WTC11 (cell line): ENCODE measurements around the gene NBEA. TPM values are rescaled to one million over a fixed set of nuclear protein-coding genes. Genes with fewer than 3 reads are reported as not detected.

ENCODE experiments used
- ATAC-seq: fragments of 200-7000 bp; cut with Tn5 transposase; 2 replicates; pipeline ENCODE4 v1.10.0; 2021; ENCODE audit warnings: mild to moderate bottlenecking, moderate library complexity
- CTCF ChIA-PET: fragments of 300-600 bp; sonication (Branson Sonifier 250); formaldehyde crosslinking; loops from one replicate; lab custom pipeline; 2021; ENCODE audit warnings: antibody characterized with exemption; lab: Charles Lee
- POLR2A ChIA-PET: fragments of 350-600 bp; sonication (Branson Sonifier 250); formaldehyde crosslinking; loops from one replicate; lab custom pipeline; 2021; ENCODE audit warnings: antibody characterized with exemption; lab: Charles Lee
- DNase-seq: peaks from one replicate; pipeline ENCODE4 v3.0.0; 2021; ENCODE audit warnings: low spot score
- H3K27ac Mint-ChIP-seq: 2 replicates; pipeline ENCODE4 v1.8.0; 2021; ENCODE audit warnings: mixed read lengths
- H3K27me3 Mint-ChIP-seq: 2 replicates; pipeline ENCODE4 v1.8.0; 2021; ENCODE audit warnings: low read depth, mild to moderate bottlenecking, moderate library complexity, mixed read lengths
- H3K36me3 Mint-ChIP-seq: 2 replicates; pipeline ENCODE4 v1.8.0; 2021; ENCODE audit warnings: mixed read lengths
- H3K4me1 Mint-ChIP-seq: 2 replicates; pipeline ENCODE4 v1.8.0; 2022; ENCODE audit warnings: mixed read lengths
- H3K4me3 Mint-ChIP-seq: 2 replicates; pipeline ENCODE4 v1.8.0; 2021; ENCODE audit warnings: mild to moderate bottlenecking, moderate library complexity, mixed read lengths
- H3K9me3 Mint-ChIP-seq: 2 replicates; pipeline ENCODE4 v1.8.0; 2021; ENCODE audit warnings: mixed read lengths
- ARID4B ChIP-seq: sonication (generic); formaldehyde crosslinking; IDR thresholded peaks from 2 replicates; pipeline ENCODE4 v1.8.0; 2023; ENCODE audit warnings: missing genetic modification reagents, mild to moderate bottlenecking, borderline replicate concordance
- CDX4 ChIP-seq: fragments of 250-450 bp; sonication (Bioruptor Pico); IDR thresholded peaks from 2 replicates; pipeline ENCODE4 v1.9.0; 2021; ENCODE audit warnings: moderate library complexity, mild to moderate bottlenecking, inconsistent platforms, borderline replicate concordance
- E2F4 ChIP-seq: sonication (generic); formaldehyde crosslinking; IDR thresholded peaks from 2 replicates; pipeline ENCODE4 v1.8.1; 2022; ENCODE audit warnings: low read depth, mild to moderate bottlenecking, moderate library complexity, missing genetic modification reagents, borderline replicate concordance
- EMX1 ChIP-seq: fragments of 250-450 bp; sonication (Bioruptor Pico); IDR thresholded peaks from 2 replicates; pipeline ENCODE4 v1.8.0; 2021; ENCODE audit warnings: mild to moderate bottlenecking
- FOXP1 ChIP-seq: sonication (generic); formaldehyde crosslinking; IDR thresholded peaks from 2 replicates; pipeline ENCODE4 v1.8.0; 2022; ENCODE audit warnings: missing genetic modification reagents, mild to moderate bottlenecking, moderate library complexity, borderline replicate concordance
- KAT7 ChIP-seq: sonication (generic); formaldehyde crosslinking; IDR thresholded peaks from 2 replicates; pipeline ENCODE4 v1.8.1; 2023; ENCODE audit warnings: missing genetic modification reagents, mild to moderate bottlenecking, borderline replicate concordance
- MAX ChIP-seq: sonication (generic); formaldehyde crosslinking; IDR thresholded peaks from 2 replicates; pipeline ENCODE4 v1.8.0; 2022; ENCODE audit warnings: mild to moderate bottlenecking, missing genetic modification reagents
- MYBL2 ChIP-seq: sonication (generic); formaldehyde crosslinking; IDR thresholded peaks from 2 replicates; pipeline ENCODE4 v1.8.1; 2023; ENCODE audit warnings: mild to moderate bottlenecking, moderate library complexity, missing genetic modification reagents
- NR3C1 ChIP-seq: sonication (generic); formaldehyde crosslinking; conservative IDR thresholded peaks from 2 replicates; pipeline ENCODE4 v1.8.1; 2023; ENCODE audit warnings: low read depth, mild to moderate bottlenecking, missing genetic modification reagents
- PRDM15 ChIP-seq: sonication (generic); formaldehyde crosslinking; IDR thresholded peaks from 2 replicates; pipeline ENCODE4 v1.8.0; 2022; ENCODE audit warnings: missing genetic modification reagents
- SMAD3 ChIP-seq: sonication (generic); formaldehyde crosslinking; IDR thresholded peaks from 2 replicates; pipeline ENCODE4 v1.8.0; 2022; ENCODE audit warnings: missing genetic modification reagents, mild to moderate bottlenecking, borderline replicate concordance
- STAT6 ChIP-seq: sonication (generic); formaldehyde crosslinking; conservative IDR thresholded peaks from 2 replicates; pipeline ENCODE4 v1.8.1; 2023; ENCODE audit warnings: mild to moderate bottlenecking, low read depth, missing genetic modification reagents, moderate library complexity
- USF1 ChIP-seq: sonication (generic); formaldehyde crosslinking; IDR thresholded peaks from 2 replicates; pipeline ENCODE4 v1.8.0; 2022; ENCODE audit warnings: mild to moderate bottlenecking, missing genetic modification reagents
- ZNF263 ChIP-seq: sonication (generic); formaldehyde crosslinking; IDR thresholded peaks from 2 replicates; pipeline ENCODE4 v1.8.1; 2022; ENCODE audit warnings: low read depth, mild to moderate bottlenecking, moderate library complexity, missing genetic modification reagents
- ZNF281 ChIP-seq: sonication (generic); formaldehyde crosslinking; IDR thresholded peaks from 2 replicates; pipeline ENCODE4 v1.8.0; 2023; ENCODE audit warnings: mild to moderate bottlenecking, missing genetic modification reagents
- total RNA-seq: library from RNA; stranded (reverse); gene quantifications from 3 replicates; pipeline ENCODE4 v1.2.3, GENCODE V29; 2021

NBEA gene
- total RNA-seq, 1 experiment from 2014 or later, result 20.9 TPM

GRCh38 chr13:35534343-35534742 is 592.3 kb downstream of the NBEA start:
- TF ChIP-seq ARID4B, result no peak
- no peak for TF ChIP-seq FOXP1
- TF ChIP-seq ZNF281 (CRISPR knock-in tag), result no peak
- TF ChIP-seq EMX1, result no peak
- TF ChIP-seq USF1 (CRISPR knock-in tag), result no peak
- TF ChIP-seq NR3C1 (CRISPR knock-in tag), result no peak
- no peak for TF ChIP-seq SMAD3 (CRISPR knock-in tag)
- TF ChIP-seq KAT7 (CRISPR knock-in tag), result no peak
- TF ChIP-seq PRDM15, result no peak
- TF ChIP-seq E2F4, result no peak
- no peak for TF ChIP-seq MAX (CRISPR knock-in tag)
- no peak for TF ChIP-seq ZNF263 (CRISPR knock-in tag)
- TF ChIP-seq CDX4 (CRISPR knock-in tag), result no peak
- no peak for TF ChIP-seq STAT6 (CRISPR knock-in tag)
- no peak for TF ChIP-seq MYBL2 (CRISPR knock-in tag)
- POLR2A ChIA-PET, result no interaction called here
- ATAC-seq (peak; percentile 60), DNase-seq (no peak)
- Mint-ChIP-seq H3K9me3 (no peaks in the 10 kb centered on the region), H3K27me3 (no peaks in the 10 kb centered on the region), H3K36me3 (no peaks in the 10 kb centered on the region), H3K4me3 (no peak overlapping the region), H3K27ac (peak overlapping the region; percentile 3; the same call in 1 of the 2 replicates), H3K4me1 (peaks cover 13% of the 10 kb centered on the region)
- CTCF ChIA-PET, result no interaction called here
